ENCODE results near the gene ZNF746.

DNA sequence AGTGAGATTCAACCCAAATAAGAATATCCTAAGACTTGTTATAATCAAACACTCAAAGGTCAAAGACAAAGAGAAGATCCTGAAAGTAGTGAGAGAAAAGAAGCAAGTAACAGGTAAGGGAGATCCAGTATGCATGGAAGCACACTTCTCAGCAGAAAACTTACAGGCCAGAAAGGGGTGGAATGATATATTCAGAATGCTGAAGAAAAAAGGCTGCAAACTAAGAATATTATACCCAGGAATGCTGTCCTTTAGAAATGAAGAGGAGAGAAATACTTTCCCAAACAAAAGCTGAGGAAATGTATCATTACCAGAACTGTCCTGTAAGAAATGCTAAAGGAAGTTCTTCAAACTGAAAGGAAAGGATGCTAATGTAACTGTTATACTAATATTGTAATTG, 12.6 kb upstream of the ZNF746 start:
- TF ChIP-seq EP300 (IDR thresholded peaks at IDR 0.05) (no peak), JUN (IDR thresholded peaks at IDR 0.05) (no peak), NFE2L2 (conservative IDR thresholded peaks at IDR 0.05; ENCODE audit: low read length) (no peak), MYC (IDR thresholded peaks at IDR 0.05; ENCODE audit: borderline replicate concordance, low read length) (no peak), RCOR1 (IDR thresholded peaks at IDR 0.05; ENCODE audit: low read depth, low read length) (no peak), POLR2A (IDR thresholded peaks at IDR 0.05; ENCODE audit: low read length) (no peak), GATA3 (IDR thresholded peaks at IDR 0.05; ENCODE audit: borderline replicate concordance) (no peak), RAD21 (conservative IDR thresholded peaks at IDR 0.05 in 1 of 2, IDR thresholded peaks at IDR 0.05 in 1 of 2) (no peak), REST (IDR thresholded peaks at IDR 0.05) (no peak), CTCF (IDR thresholded peaks at IDR 0.05) (no peak), ZFP36 (IDR thresholded peaks at IDR 0.05; ENCODE audit: borderline replicate concordance, partially characterized antibody) (no peak)
- TF ChIP-seq, protein P1, sequence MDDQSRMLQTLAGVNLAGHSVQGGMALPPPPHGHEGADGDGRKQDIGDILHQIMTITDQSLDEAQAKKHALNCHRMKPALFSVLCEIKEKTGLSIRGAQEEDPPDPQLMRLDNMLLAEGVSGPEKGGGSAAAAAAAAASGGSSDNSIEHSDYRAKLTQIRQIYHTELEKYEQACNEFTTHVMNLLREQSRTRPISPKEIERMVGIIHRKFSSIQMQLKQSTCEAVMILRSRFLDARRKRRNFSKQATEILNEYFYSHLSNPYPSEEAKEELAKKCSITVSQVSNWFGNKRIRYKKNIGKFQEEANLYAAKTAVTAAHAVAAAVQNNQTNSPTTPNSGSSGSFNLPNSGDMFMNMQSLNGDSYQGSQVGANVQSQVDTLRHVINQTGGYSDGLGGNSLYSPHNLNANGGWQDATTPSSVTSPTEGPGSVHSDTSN (IDR thresholded peaks at IDR 0.05) = no peak

Measured in A549 (cell line).